ENCODE data around the gene WDR93.
"Not testable (repeated sequence)": the region's sequence is repeated elsewhere in the genome, so short reads cannot be mapped to it uniquely, and the experiment has no call there.

Gene WDR93

GRCh38 chr15:89685995-89686394 is 4.6 kb upstream of the WDR93 start:
- no peak for DNase-seq (ENCODE audit: low spot score)

- no peak for DNase-seq (ENCODE audit: low spot score)
Observed at GRCh38 chr15:89686522-89686921, 4.1 kb upstream of the WDR93 start.

GRCh38 chr15:89689930-89690275 is 708 bp upstream of the WDR93 start:
- DNase-seq (ENCODE audit: low spot score): not testable (repeated sequence)

GRCh38 chr15:89693091-89693490 is 2.5 kb downstream of the WDR93 start:
- no peak for DNase-seq (ENCODE audit: low spot score)

- DNase-seq (ENCODE audit: low spot score): no peak
Observed at GRCh38 chr15:89693696-89694095, 3.1 kb downstream of the WDR93 start.

- DNase-seq (ENCODE audit: low spot score): no peak
Observed at GRCh38 chr15:89695198-89695597, 4.6 kb downstream of the WDR93 start.

- no peak for DNase-seq (ENCODE audit: low spot score)
Observed at GRCh38 chr15:89704411-89704810, 13.8 kb downstream of the WDR93 start.

GRCh38 chr15:89707577-89707976 is 17.0 kb downstream of the WDR93 start:
- no peak for DNase-seq (ENCODE audit: low spot score)

GRCh38 chr15:89714775-89715174 is 24.2 kb downstream of the WDR93 start:
- DNase-seq (ENCODE audit: low spot score): no peak

- no peak for DNase-seq (ENCODE audit: low spot score)
Observed at GRCh38 chr15:89723031-89723430, 32.4 kb downstream of the WDR93 start.

- DNase-seq (ENCODE audit: low spot score): no peak
Observed at GRCh38 chr15:89724621-89725020, 34.0 kb downstream of the WDR93 start.

- no peak for DNase-seq (ENCODE audit: low spot score)
Observed at GRCh38 chr15:89725064-89725463, 34.5 kb downstream of the WDR93 start.

GRCh38 chr15:89728254-89728653 is 37.6 kb downstream of the WDR93 start:
- no peak for DNase-seq (ENCODE audit: low spot score)

- DNase-seq (ENCODE audit: low spot score): no peak
Observed at GRCh38 chr15:89731275-89731674, 40.7 kb downstream of the WDR93 start.

- DNase-seq (ENCODE audit: low spot score): no peak
Observed at GRCh38 chr15:89732451-89733172, 42.0 kb downstream of the WDR93 start.

- DNase-seq (ENCODE audit: low spot score): no peak
Observed at GRCh38 chr15:89735773-89736172, 45.2 kb downstream of the WDR93 start.

- peak; percentile 85 for DNase-seq (ENCODE audit: low spot score)
Observed at GRCh38 chr15:89740137-89740536, 49.5 kb downstream of the WDR93 start.

- no peak for DNase-seq (ENCODE audit: low spot score)
Observed at GRCh38 chr15:89743011-89743410, 52.4 kb downstream of the WDR93 start.

- no peak for DNase-seq (ENCODE audit: low spot score)
Observed at GRCh38 chr15:89743594-89743993, 53.0 kb downstream of the WDR93 start.

GRCh38 chr15:89745131-89745530 is 54.5 kb downstream of the WDR93 start:
- no peak for DNase-seq (ENCODE audit: low spot score)

GRCh38 chr15:89745768-89746167 is 55.2 kb downstream of the WDR93 start:
- DNase-seq (ENCODE audit: low spot score): no peak

GRCh38 chr15:89746386-89746780 is 55.8 kb downstream of the WDR93 start:
- no peak for DNase-seq (ENCODE audit: low spot score)

GRCh38 chr15:89747708-89748682 is 57.4 kb downstream of the WDR93 start:
- DNase-seq (ENCODE audit: low spot score): no peak

Measured in SW480 (cell line).